GM21529 (cell line): ENCODE results near the gene MAFF.
A peak's percentile ranks its signal among the peaks of the same experiment; 100 is the strongest.

Source experiments
- ATAC-seq: cut with Tn5 transposase; IDR thresholded peaks from one replicate; pipeline ENCODE4 v1.9.1; 2021; ENCODE audit not compliant: unreplicated experiment

The MAFF gene

GRCh38 chr22:38203090-38203810, 1.5 kb downstream of the MAFF start:
- ATAC-seq = no peak

GRCh38 chr22:38203855-38204514, 2.2 kb downstream of the MAFF start:
- ATAC-seq = no peak

GRCh38 chr22:38204784-38205183, 3.0 kb downstream of the MAFF start:
- no peak for ATAC-seq

DNA sequence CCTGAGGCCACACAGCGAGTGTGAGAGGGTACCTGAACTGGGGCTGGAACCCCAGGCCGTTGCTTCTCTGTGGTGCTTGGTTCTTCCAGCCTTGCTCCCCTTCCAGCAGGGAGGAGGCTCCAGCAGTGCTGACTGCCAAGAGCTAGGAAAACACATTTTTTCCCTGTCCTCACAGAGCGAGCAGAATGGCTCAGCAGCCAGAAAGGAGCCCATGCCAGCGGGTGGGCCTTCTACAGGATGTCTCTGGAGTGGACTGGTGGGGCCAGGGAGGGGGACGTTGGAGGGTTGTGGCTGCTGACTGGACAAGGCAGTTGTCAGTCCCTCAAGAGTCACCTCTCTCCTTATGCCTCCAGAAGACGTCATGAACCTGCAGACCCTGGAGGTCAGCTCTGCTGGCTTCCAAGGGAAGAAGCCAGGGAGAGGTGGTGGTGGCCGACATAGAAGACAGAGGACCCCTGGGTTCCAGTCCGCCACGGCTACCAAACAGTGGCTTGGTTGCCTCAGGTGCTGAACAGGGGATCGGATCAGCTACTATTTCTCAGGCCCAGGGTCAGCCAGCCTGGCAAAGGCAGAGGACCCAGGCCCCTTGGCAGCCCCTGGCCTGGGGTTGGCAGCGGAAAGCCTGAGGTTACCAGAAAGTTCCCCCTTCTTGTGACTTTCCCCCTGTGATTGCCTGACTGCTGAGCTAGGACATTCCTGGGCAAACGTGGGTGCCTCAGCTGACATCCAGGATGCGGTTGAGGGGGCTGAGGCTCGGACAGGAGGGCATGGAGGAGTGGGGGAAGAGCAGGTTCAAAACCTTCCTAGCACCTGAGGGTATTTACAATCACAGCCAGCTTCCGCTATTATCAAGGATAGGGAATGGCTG, 3.7 kb downstream of the MAFF start:
- ATAC-seq = no peak

GRCh38 chr22:38207898-38208432, 6.2 kb downstream of the MAFF start:
- no peak for ATAC-seq

DNA sequence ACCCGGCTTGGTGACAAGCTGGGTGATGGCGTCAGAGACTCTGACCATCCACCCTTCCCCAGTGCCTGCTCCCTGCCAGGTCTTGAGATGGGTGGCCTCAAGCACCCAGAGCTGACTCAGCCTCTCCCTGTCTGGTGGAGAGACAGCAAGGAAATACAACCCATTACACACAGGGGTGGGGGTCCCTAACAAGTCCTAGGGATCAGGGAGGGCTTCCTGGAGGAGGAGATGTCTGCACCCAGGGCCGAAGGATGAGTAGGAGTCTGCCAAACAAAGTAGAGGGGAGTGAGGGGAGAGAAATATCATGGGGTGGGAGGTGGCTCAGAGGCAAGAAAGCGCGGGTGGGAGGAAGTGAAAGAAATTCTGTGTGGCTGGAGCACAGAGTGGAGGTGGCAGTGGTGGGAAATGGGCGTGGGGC, 6.8 kb downstream of the MAFF start:
- no peak for ATAC-seq

GRCh38 chr22:38211556-38211955, 9.8 kb downstream of the MAFF start:
- no peak for ATAC-seq

DNA sequence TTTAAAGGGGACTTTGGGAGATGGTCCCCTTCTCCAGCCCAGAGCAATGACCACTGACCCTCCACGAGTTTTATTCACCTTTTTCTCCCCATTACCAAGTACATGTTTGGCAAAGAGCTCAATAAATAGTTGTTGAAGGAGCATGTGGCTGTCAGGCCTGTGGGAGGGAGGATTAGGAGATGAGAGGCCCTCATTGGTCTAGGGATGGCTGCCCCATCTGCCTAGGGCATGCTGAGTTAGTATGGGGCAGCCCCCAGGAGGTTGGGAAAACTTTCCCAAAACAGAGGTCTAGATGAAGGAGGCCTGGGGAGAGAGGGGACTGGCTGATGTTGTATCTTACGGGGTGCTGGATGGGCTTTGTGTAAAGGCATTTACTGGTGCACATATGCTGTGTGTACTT, 10.6 kb downstream of the MAFF start:
- no peak for ATAC-seq

DNA sequence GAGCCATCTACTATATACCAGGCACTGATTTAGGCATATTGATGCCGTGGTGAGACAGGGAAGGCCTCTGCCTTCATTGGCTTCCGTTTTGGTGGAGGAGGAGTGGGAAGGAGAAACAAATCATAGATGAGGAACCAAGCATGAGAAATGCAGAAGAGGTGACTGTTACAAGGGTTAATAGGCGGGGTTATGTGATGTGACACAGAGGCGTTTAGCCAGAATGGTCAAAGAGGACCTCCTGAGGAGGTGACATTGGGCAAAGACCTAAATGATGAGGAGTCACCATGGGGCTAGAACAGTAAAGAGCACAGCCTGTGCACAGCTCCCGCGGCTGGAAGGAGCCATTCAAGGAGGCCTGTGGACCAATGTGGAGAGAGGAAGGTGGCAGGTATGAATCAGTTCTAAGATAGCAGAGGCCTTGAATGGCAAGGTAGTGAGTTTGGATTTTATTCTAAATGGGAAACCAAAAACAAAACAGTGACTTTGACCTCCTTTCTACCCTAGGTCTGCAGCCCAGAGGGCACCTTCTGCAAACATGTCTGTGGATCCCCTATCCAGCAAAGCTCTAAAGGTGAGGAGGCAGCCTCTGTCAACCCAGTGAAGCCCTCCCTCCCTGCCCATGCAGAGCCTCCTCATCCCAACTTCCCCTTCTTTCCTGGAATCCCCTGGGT, 11.7 kb downstream of the MAFF start:
- ATAC-seq = peak; percentile 8

DNA sequence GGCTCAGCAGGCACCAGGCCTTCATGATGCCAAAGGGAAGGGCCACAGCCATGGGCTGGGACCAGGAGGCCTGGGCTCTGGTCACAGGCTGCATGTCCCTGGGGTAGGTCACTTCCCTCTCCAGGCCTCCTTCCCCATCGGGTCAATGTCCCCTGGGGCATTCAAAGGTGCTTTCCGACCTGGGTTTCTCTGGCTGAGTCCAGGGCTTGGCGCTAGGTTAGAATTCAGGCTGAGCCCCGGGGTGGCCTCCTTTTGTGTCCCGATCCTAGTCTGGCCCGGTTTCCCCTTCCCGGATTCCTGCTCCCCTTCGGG, 12.2 kb downstream of the MAFF start:
- ATAC-seq = peak; percentile 18

DNA sequence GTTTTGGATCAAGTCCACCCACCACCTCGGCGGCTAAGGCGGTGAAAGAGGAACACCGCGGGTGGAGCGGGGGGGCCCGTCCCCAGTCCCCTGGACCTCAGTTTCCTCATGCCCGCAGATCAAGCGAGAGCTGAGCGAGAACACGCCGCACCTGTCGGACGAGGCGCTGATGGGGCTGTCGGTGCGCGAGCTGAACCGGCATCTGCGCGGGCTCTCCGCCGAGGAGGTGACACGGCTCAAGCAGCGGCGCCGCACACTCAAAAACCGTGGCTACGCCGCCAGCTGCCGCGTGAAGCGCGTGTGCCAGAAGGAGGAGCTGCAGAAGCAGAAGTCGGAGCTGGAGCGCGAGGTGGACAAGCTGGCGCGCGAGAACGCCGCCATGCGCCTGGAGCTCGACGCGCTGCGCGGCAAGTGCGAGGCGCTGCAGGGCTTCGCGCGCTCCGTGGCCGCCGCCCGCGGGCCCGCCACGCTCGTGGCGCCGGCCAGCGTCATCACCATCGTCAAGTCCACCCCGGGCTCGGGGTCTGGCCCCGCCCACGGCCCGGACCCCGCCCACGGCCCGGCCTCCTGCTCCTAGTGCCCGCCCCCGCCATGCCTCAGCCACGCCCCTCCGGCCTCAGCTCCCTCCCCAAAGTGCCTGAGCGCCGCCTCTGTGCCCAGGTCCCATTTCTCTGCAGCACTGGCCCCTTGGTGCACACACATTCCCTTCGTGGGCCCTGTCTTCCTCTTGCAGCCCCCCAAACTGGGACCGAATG, 12.7 kb downstream of the MAFF start:
- peak; percentile 61 for ATAC-seq

DNA sequence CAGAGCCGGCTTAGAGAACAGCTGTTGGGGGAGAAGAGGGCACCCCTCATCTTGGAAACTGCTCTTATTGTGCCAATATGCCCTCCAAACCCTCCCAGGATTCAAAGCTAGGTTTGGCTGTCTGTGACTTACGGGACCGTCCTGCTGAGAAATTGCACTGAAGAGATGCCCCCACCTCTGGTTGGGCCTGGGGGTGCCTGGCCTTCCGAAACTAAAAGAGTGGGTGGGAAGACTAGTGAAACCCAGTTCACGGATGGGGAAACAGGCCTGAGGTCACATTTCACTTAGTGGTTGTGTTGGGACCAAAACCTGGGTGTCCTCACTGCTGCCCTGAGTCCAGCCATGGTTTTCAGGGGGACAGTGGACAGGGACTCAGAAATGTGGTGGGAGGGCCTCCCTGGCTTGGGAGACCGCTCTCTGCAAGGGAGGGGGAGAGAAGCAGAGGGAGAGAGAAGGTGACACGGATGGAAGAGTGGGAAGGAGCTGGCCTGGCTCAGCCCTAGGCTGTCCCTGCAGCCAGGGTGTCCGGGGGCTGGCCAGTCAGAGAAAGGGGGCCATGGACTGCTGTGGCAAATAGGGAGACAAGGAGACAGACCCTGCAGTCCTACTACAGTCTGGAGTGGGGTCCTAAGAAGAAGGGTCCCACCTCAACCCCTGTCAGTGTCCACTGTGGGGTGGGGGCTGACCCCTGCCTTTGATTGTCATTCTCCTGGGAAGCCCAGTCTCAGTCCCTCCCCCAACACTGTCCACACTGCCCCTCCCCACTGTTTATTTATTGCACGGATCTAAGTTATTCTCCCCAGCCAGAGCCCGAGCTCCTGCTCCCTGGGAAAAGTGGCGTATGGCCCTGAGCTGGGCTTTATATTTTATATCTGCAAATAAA, 13.6 kb downstream of the MAFF start:
- no peak for ATAC-seq

DNA sequence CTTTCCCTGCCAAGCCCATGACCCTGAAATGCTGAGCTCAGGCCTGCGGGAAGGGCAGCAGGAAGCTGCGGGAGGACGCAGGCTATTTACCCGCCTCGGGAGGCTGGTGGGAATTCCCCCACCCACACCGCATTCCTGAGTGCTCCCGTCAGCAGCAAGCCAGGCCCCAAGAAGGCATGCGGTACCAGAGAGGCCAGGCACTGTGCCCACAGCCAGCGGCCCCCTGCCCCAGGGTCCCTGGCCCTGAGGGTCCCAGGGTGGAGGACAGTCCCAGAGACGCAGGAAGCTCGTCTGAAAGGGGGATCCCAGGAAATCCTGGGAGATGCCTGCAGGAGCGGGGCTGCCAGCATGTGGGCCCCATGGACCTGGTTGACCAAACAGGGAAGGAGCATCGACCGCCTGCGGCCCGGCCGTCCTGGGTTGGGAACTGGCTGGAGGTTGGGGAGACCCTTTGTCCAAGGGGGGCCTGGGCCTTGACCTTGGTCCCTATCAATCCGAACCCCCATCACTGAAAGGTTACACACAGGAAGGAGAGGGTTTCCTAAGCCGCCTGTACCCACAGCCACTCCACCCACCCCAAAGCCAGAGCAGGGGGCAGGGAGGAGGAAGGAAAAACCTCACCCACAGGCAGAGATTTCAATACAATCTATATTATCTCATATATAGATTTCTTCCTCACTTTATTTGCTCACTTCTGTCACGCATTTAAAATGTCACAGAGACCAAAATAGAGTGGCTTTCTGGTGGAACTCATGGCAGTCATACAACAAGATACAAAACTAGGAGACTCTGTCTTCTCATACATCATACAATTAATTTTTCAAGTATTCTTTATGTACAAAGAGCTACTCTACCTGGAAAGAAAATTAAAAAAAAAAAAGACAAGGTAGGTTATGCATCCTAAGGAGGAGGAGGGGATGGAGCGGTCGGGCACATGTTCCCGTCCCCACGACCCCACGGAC, 17.1 kb downstream of the MAFF start:
- no peak for ATAC-seq

DNA sequence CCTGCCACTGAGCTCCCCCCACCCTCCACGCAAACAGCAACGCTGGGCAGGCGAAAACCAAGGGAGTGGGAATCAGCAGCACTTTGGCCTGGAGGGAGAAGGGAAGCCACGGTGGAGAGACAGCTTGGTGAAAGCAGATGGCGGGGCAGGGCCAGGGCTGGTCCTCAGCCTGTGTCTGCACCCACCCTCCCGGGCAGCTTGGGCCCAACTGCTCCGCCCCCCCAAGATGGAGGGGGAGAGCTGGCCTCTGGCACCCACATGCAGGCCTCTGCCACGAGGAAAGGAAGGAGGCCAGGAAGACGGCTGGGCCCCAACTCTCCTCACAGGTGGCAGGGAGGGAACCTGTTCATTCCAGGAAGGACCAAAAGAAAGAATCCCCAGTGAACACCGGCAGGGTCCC, 17.8 kb downstream of the MAFF start:
- ATAC-seq = no peak

- ATAC-seq = no peak
These were observed 18.4 kb downstream of the MAFF start for GRCh38 chr22:38220163-38220562.

GRCh38 chr22:38220653-38221386, 19.0 kb downstream of the MAFF start:
- ATAC-seq = no peak

- ATAC-seq = no peak
These were observed 19.6 kb downstream of the MAFF start for GRCh38 chr22:38221407-38221806.
